GM19328 (cell line): ENCODE measurements around the gene TSC22D1.

ENCODE experiments used
- ATAC-seq: cut with Tn5 transposase; IDR thresholded peaks from one replicate; pipeline ENCODE4 v1.9.1; 2021; ENCODE audit warnings: mild to moderate bottlenecking, moderate library complexity; ENCODE audit not compliant: unreplicated experiment

TSC22D1 gene

GRCh38 chr13:44455769-44456168, 120.4 kb downstream of the TSC22D1 start:
- no peak for ATAC-seq

DNA sequence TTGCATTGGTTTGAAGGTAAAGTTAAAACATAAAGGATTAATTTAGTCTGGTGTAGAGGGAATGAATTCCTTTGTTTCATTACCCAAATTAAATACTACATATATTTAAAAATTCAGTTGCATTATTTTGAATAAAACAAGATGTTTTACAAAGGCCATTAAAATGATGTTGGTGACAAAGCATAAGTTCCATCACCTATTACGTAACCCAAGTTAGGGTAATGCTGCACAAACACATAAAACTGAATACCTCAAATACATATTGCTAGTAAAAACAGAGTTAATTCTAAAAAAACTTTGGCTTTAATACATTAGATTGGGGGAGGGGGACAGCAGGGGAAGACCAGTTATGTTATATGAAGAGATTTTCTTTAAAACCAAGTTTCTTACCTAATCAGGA, 122.2 kb downstream of the TSC22D1 start:
- ATAC-seq = no peak

DNA sequence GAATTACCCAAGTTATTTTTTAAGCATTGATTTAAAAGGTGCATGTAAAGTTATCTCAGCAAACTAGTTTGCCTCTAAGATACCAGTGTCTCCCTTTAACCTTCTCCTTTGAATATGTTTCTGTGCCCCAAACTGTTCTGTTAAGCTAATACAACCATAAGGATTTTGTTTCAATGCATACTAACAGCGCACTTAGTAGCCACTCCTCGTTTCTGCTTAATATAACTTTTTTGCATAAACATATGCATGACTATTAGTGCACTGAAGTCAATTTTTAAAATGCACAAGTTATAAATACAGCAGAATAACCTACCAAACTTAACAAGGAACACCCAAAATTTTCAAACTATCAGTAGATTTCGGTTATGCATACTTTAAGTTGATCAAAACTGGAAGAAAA, 123.1 kb downstream of the TSC22D1 start:
- ATAC-seq = no peak

GRCh38 chr13:44452418-44452817, 123.7 kb downstream of the TSC22D1 start:
- no peak for ATAC-seq

- ATAC-seq = no peak
Observed at GRCh38 chr13:44451651-44452050, 124.5 kb downstream of the TSC22D1 start.

DNA sequence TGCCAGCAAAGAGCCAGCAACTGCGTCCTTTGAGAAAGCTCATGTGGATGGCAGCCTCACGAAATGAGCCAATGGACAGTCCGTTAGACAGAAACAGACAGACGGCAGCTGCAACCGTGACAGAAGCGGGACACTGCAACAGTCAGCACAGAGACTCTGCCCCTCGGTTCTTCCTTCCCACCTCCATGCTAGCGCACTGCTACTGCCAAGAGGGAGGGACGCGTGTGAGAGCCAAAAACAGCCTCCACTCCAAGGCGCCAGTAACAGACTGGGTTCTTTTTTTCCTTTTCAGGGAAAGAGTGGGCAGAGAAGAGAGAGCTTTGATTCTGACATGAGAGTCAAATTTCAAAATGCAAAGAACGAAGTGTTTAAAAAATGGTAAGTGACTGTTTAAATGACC, 125.0 kb downstream of the TSC22D1 start:
- no peak for ATAC-seq

DNA sequence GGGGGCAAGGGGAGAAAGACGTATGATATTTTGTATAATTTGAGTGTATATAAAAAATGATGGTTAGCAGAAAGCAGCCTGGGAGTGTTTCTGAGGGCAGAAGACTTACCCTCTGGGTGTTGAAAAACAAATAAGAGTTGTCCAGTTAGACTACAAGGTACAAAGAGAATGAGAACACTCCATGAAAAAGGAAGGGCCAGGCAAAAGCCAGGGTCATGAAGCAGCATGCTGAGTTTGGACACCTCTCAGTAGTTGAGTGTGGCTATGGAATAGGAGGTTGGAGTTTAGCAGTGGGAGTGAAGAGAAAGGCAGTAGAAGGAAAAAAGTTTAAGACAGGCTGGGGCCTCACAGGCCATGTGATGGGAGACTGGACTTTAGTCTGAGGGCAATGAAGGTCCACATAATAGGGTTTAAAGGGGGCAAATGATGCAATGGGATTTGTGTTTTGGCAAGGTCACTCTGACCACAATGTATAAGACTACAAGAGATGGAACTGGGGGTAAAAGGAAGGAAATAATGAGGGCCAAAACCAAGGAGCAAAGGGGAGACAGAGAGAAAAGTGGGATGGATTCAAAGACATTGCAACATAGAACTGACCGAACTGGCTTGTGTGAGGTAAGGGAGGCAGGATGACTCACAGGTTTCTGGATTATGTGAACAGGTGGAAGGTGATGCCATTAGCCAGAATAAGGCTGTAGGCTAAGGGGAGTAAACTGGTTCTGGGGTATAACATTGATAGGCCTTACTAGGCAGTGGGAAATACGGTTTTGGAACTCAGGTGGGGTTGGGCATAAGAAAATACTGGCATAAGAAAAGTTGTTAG, 125.9 kb downstream of the TSC22D1 start:
- ATAC-seq = no peak

- ATAC-seq = no peak
Observed at GRCh38 chr13:44448875-44449274, 127.3 kb downstream of the TSC22D1 start.

DNA sequence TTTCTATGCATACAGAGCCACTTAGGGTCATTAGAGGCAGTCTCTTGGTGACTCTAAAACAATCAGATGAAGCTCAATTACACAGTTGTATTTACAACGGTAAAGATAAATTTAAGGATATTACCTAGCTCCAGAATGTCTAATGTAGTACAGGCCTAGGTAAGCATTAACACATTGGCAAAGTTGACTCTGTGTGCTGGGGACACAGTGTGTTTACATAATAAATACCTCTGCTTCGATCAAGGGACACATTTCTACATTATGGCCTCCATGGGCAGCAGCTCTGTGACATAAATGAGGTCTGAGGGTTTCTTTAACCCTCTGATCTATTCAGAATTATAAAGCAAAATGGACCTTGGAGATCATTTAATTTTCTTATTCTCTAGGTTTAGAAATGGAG, 127.8 kb downstream of the TSC22D1 start:
- no peak for ATAC-seq

DNA sequence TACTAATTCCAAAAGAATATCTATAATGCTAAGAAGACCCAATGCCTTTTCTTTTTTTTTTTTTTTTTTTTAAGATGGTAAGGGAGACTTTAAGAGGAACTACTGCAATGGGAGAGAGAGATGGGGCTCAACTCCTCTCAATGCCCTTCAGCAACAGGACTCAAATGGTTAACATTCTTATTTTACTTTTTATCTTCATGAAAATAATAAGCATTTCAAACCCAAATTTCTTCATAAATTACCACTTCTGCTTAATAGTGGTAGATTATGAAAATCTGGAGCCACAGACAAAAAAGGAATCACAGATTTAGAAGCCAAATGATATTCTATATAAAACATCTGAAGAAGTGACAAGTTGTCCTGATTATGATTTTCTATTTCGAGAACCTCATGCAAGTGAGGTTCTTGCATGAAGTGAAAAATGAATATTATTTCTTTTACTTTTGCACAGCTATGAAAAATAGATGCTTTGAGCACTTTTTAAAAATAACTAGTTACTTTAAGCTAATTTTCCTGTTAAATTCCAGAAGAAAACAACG, 128.3 kb downstream of the TSC22D1 start:
- no peak for ATAC-seq

DNA sequence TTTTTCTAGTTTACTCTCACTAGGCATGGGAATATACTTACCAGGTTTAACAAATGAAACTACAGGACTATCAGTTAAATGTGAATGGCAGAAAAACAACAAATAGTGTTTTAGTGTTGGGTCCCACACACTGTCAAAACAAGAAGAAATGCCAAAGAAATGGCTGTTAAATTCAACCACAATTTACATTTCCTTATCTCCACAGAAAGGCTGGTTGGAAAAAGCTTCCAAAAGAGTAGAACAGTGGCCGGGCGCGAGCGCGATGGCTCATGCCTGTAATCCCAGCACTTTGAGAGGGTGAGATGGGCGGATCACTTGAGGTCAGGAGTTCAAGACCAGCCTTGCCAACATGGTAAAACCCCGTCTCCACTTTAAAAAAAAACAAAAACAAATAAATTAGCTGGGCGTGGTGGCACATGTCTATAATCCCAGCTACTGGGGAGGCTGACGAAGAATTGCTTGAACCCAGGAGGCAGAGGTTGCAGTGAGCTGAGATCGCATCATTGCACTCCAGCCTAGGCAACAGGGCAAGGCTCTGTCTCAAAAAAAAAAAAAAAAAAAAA, 136.0 kb downstream of the TSC22D1 start:
- no peak for ATAC-seq

DNA sequence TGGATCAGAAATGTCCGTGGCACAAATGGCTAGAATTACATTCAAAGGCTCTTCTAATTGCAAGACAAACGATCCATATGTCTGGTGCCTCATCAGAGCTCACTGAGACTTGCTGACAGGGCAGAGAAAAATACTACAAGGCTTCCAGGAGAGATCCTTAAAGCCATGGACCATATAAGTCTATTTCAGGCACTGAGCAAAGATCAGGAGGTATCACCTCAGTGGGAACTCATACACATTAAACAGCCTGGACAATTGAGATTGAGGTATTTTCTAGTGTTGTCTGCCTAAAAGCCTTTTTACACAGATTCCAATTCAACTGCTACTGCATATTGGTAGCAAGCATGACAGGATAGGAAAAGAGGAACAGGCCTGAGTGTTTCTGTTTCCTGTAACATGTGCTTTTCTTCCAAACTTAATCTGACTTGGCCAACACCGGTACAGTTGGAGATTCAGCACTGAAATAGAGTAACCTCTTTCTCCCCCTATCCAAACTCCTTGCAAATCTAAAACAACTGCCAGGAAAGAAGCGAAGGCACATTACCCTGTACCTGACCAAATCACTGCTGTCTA, 136.6 kb downstream of the TSC22D1 start:
- ATAC-seq = no peak

DNA sequence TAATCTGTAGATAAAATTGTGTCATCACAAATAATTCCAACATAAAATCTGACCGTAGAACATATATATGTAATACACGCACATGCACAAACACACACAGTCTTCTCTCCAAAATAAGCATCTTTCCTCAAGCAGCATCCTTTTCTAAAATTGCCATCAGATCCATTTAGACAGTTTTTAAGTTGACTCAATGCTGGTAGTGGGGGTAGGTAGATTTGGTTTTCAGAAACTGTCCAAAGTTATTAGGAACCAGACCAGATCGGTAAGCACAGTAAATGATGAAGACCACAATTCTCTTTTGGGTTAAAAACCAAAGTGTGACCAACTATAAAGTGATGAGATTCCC, 137.9 kb downstream of the TSC22D1 start:
- no peak for ATAC-seq

DNA sequence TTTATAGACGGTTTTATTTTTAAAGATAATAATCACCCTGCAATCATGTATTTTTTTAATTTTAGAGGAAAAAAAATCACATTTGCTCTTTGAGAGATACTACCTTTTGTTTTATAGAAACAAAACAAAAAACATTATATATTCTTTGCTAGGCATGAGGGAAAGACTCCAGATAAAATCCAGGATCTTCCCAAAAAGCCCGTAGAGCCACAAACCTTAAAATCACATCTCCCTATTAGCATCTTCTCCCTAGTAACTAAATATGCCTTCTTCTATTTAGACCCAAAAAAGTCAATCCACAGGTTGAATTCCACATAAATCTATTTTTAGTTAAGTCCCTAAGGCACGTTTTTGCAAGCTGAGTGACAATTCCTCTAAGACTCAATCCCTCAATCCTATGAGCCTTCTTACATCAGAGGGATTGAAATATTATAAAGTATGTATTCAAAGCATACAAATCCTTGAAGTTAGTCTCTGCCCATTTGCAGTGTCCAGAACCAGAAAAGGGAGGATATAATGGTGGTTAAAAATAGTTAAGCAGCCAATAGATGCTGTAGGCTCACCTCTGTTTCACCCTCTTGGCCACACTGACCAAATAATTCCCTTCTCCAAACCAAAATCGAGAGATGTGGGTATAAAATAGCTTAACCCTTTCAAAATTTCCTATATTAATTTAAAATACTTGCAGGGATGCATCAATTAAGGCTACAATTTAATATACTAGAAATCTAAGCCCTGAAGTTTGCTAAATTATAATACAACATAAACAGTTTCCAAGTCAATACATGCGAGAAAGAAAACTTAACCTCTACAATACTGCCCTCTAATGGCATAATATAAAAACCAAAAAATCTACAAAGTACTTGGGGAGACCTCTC, 138.5 kb downstream of the TSC22D1 start:
- ATAC-seq = no peak

DNA sequence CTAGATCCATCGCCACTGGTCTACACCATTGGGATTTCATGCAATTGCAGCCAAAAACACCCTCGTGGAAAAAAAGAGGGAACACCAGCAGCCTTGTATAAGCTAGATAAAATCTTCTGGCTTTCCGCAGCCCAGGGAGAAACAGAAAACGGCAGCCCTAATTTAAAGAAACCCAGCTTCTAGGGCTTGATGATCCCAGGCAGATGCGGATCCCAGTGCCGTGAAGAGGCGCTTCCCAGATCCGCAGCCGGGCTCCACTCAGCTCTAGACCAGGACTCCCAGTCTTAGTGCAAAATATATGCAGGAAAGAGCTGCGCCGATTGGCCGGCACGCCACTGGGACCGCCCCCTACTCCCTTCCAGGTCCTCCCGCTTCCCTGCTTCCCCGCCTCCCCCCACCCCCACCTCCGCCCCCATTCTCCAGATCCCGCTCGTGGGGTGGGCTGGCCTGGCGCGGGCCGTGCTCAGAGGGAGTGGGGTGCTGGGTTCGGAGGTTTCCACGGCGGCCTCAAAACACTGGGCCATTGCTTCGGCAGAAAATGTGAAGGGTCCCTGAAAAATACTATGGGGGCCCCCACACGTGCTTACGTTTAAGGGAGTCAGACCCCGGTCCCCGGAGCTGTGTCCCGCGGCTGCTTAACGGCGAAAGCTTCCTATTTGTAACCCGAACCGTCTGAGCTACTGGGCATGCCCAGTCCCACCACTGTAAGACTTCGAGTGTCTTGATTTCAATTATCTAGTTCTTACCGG, 139.4 kb downstream of the TSC22D1 start:
- ATAC-seq = no peak

GRCh38 chr13:44435919-44436510, 140.1 kb downstream of the TSC22D1 start:
- no peak for ATAC-seq

DNA sequence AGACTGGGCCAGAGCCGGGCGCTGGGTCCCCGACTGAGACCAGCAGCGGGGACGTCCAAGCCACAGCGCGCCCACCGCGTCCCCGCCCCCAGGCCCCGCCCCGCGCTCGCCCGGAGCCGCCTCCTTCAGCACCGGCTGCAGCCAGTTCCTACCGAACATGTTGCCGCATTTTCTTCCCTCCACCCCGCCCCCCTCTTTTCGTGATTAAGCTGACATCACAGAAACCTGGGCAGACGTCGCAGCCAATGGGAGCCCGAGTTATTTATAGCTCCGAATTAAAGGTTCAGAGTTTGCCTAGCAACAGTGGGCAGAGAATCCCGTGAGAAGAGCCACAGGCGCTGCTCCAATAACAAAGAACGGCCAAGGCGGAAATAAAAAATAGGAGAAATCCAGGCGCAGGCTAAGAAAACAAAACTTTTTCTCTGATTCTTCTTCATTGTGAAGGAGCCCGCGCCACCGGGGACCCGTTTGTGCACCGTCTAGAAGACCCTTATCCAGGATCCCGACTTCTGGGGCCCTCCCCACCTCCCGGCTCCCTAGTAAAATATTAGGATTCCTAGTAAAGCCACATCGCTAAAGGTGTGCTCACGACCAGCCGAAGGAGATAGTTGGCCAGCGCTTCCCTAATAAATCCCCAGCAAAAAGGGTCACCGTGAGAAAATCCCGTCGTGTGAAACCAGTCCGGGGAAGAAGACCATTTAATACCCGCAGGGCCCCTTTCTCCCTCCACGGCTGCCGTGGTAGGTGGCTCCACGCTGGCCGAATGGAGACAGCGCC, 140.8 kb downstream of the TSC22D1 start:
- peak; percentile 75 for ATAC-seq

- ATAC-seq = no peak
Observed at GRCh38 chr13:44434766-44435141, 141.4 kb downstream of the TSC22D1 start.
